Trophoblast cell (in vitro differentiated cells and primary cell): Measurements from ENCODE around the gene OR6J1.
"Not testable (repeated sequence)": the region's sequence is repeated elsewhere in the genome, so short reads cannot be mapped to it uniquely, and the experiment has no call there.

Source experiments
- DNase-seq, 2 donors: peaks; one replicate each; pipeline ENCODE4 v3.0.0-alpha.2; 2016
- H2AFZ ChIP-seq: 2 replicates; pipeline ENCODE4 v1.6.1; 2013; ENCODE audit warnings: low read length, moderate library complexity, mild to moderate bottlenecking; ENCODE audit not compliant: insufficient read depth, poor library complexity
- H2AK5ac ChIP-seq: 2 replicates; pipeline ENCODE4 v1.6.1; 2013; ENCODE audit warnings: mild to moderate bottlenecking, low read length
- H2BK120ac ChIP-seq: 2 replicates; pipeline ENCODE4 v1.6.1; 2013; ENCODE audit warnings: low read length, mild to moderate bottlenecking, moderate library complexity; ENCODE audit not compliant: insufficient read depth, poor library complexity
- H2BK12ac ChIP-seq: 2 replicates; pipeline ENCODE4 v1.6.1; 2013; ENCODE audit warnings: mild to moderate bottlenecking, low read length, moderate library complexity
- H2BK5ac ChIP-seq: 2 replicates; pipeline ENCODE4 v1.6.1; 2013; ENCODE audit warnings: low read length, low read depth, moderate library complexity, mild to moderate bottlenecking; ENCODE audit not compliant: poor library complexity
- H3K14ac ChIP-seq: 2 replicates; pipeline ENCODE4 v1.6.1; 2013; ENCODE audit warnings: mild to moderate bottlenecking, low read length
- H3K18ac ChIP-seq: 2 replicates; pipeline ENCODE4 v1.6.1; 2013; ENCODE audit warnings: mild to moderate bottlenecking, low read length
- H3K23ac ChIP-seq: 2 replicates; pipeline ENCODE4 v1.6.1; 2013; ENCODE audit warnings: low read length
- H3K27ac ChIP-seq: 2 replicates; pipeline ENCODE4 v1.5.1; 2013; ENCODE audit warnings: low read depth, mild to moderate bottlenecking, inconsistent platforms, low read length, moderate library complexity
- H3K27me3 ChIP-seq: 2 replicates; pipeline ENCODE4 v1.6.1; 2013; ENCODE audit warnings: inconsistent platforms, mild to moderate bottlenecking, low read length, moderate library complexity; ENCODE audit not compliant: insufficient read depth
- H3K36me3 ChIP-seq, 2 experiments: 1 replicate in 1 of 2; 2 replicates in 1 of 2; pipeline ENCODE4 v1.6.1; 2013; ENCODE audit warnings: low read length in 2 of 2, mild to moderate bottlenecking in 2 of 2, moderate library complexity in 1 of 2; ENCODE audit not compliant: insufficient read depth in 2 of 2, control insufficient read depth in 1 of 2
- H3K4ac ChIP-seq: 2 replicates; pipeline ENCODE4 v1.6.1; 2013; ENCODE audit warnings: low read depth, mild to moderate bottlenecking, low read length, moderate library complexity
- H3K4me1 ChIP-seq, 2 experiments: 1 replicate in 1 of 2; 2 replicates in 1 of 2; pipeline ENCODE4 v1.6.1; 2013; ENCODE audit warnings: low read length in 2 of 2, mild to moderate bottlenecking in 2 of 2, moderate library complexity in 1 of 2; ENCODE audit not compliant: insufficient read depth in 2 of 2, control insufficient read depth in 1 of 2
- H3K4me2 ChIP-seq: 2 replicates; pipeline ENCODE4 v1.6.1; 2013; ENCODE audit warnings: inconsistent platforms, mild to moderate bottlenecking, low read length, moderate library complexity
- H3K4me3 ChIP-seq: 2 replicates; pipeline ENCODE4 v1.5.1; 2013; ENCODE audit warnings: mild to moderate bottlenecking, low read depth, low read length, inconsistent platforms
- H3K79me1 ChIP-seq: one replicate; pipeline ENCODE4 v1.6.1; 2013; ENCODE audit warnings: low read length
- H3K79me2 ChIP-seq: 2 replicates; pipeline ENCODE4 v1.6.1; 2013; ENCODE audit warnings: low read length, mild to moderate bottlenecking; ENCODE audit not compliant: control insufficient read depth, insufficient read depth, poor library complexity
- H3K9ac ChIP-seq: 2 replicates; pipeline ENCODE4 v1.6.1; 2013; ENCODE audit warnings: mild to moderate bottlenecking, low read length
- H3K9me3 ChIP-seq: 2 replicates; pipeline ENCODE4 v1.6.1; 2013; ENCODE audit warnings: low read depth, mild to moderate bottlenecking, control low read depth, inconsistent platforms, low read length; ENCODE audit not compliant: insufficient read depth
- H4K12ac ChIP-seq: 2 replicates; pipeline ENCODE4 v1.6.1; 2013; ENCODE audit warnings: low read depth, mild to moderate bottlenecking, low read length, moderate library complexity
- H4K8ac ChIP-seq: 2 replicates; pipeline ENCODE4 v1.6.1; 2013; ENCODE audit warnings: low read depth, mild to moderate bottlenecking, low read length, moderate library complexity
- H4K91ac ChIP-seq: one replicate; pipeline ENCODE4 v1.6.1; 2013; ENCODE audit warnings: low read depth, mild to moderate bottlenecking, low read length, moderate library complexity
- WGBS: extraction: QIAGEN DNeasy Blood & Tissue Kit; methylation state at CpG from one replicate; pipeline ENCODE4 v1.1.7; 2013; ENCODE audit warnings: missing lambda C conversion rate; ENCODE audit not compliant: insufficient read length, insufficient coverage; ENCODE audit errors: extremely low coverage; 5-methylcytosine and 5-hydroxymethylcytosine counted together

Gene OR6J1

GRCh38 chr14:22623047-22623446 is 21.1 kb downstream of the OR6J1 start:
- Histone ChIP-seq H3K79me2 (no peaks in the 10 kb centered on the region), H2BK120ac (no peak overlapping the region), H2AFZ (no peak overlapping the region), H3K4me2 (no peak overlapping the region), H3K23ac (no peak overlapping the region), H2BK5ac (no peak overlapping the region), H3K4ac (no peak overlapping the region), H3K9ac (no peak overlapping the region), H4K12ac (no peak overlapping the region), H2AK5ac (no peak overlapping the region), H3K27ac (no peak overlapping the region), H3K27me3 (no peaks in the 10 kb centered on the region), H3K4me3 (no peak overlapping the region), H2BK12ac (no peak overlapping the region), H3K9me3 (no peaks in the 10 kb centered on the region), H3K4me1 (no peaks in the 10 kb centered on the region), H3K14ac (no peak overlapping the region), H4K91ac (no peak overlapping the region), H4K8ac (no peak overlapping the region), H3K36me3 (no peaks in the 10 kb centered on the region), H3K79me1 (no peaks in the 10 kb centered on the region), H3K18ac (no peak overlapping the region)
- no CpG with 5 or more reads among the region's 2 CpGs for WGBS
- DNase-seq = no peak

- WGBS = no CpG with 5 or more reads among the region's 2 CpGs
- Histone ChIP-seq H3K27me3 (no peaks in the 10 kb centered on the region), H3K79me2 (no peaks in the 10 kb centered on the region), H2BK120ac (no peak overlapping the region), H3K4ac (no peak overlapping the region), H2AFZ (no peak overlapping the region), H3K4me1 (no peaks in the 10 kb centered on the region), H4K12ac (no peak overlapping the region), H3K4me3 (no peak overlapping the region), H3K9ac (no peak overlapping the region), H3K79me1 (no peaks in the 10 kb centered on the region), H3K23ac (no peak overlapping the region), H3K14ac (no peak overlapping the region), H3K9me3 (no peaks in the 10 kb centered on the region), H3K36me3 (no peaks in the 10 kb centered on the region), H2BK12ac (no peak overlapping the region), H2AK5ac (no peak overlapping the region), H3K4me2 (no peak overlapping the region), H4K8ac (no peak overlapping the region), H3K27ac (no peak overlapping the region), H2BK5ac (no peak overlapping the region), H3K18ac (no peak overlapping the region), H4K91ac (no peak overlapping the region)
- DNase-seq = no peak
These were observed 21.9 kb downstream of the OR6J1 start for GRCh38 chr14:22622255-22622654.

GRCh38 chr14:22615765-22616164 is 28.4 kb downstream of the OR6J1 start:
- not testable (repeated sequence) for H3K4me2 ChIP-seq, H2BK120ac ChIP-seq, H2AK5ac ChIP-seq, H3K79me2 ChIP-seq, H4K12ac ChIP-seq, H4K8ac ChIP-seq, H3K4ac ChIP-seq, H3K9me3 ChIP-seq, DNase-seq, H3K4me1 ChIP-seq, H3K14ac ChIP-seq, H2BK5ac ChIP-seq, H4K91ac ChIP-seq, H3K27ac ChIP-seq, H2BK12ac ChIP-seq, H3K18ac ChIP-seq, H3K27me3 ChIP-seq, H2AFZ ChIP-seq, H3K4me3 ChIP-seq, H3K9ac ChIP-seq, H3K23ac ChIP-seq
- Histone ChIP-seq H3K36me3 (peaks cover 10 to 11% of the 10 kb centered on the region in 2 experiments), H3K79me1 (peaks cover 15% of the 10 kb centered on the region)
- WGBS = no CpG with 5 or more reads among the region's 2 CpGs

- Histone ChIP-seq H2BK5ac (no peak overlapping the region), H3K4me1 (peaks cover 8 to 9% of the 10 kb centered on the region in 2 experiments), H3K79me2 (no peaks in the 10 kb centered on the region), H4K91ac (no peak overlapping the region), H3K36me3 (peaks cover 19 to 24% of the 10 kb centered on the region in 2 experiments), H3K27ac (peak overlapping the region; percentile 88), H2BK120ac (no peak overlapping the region), H3K9me3 (no peaks in the 10 kb centered on the region), H3K79me1 (peaks cover 15% of the 10 kb centered on the region), H3K4ac (no peak overlapping the region), H3K4me3 (no peak overlapping the region), H3K4me2 (peak overlapping the region; percentile 3), H3K14ac (no peak overlapping the region), H3K9ac (no peak overlapping the region), H3K23ac (no peak overlapping the region), H4K8ac (no peak overlapping the region), H4K12ac (no peak overlapping the region), H2AFZ (no peak overlapping the region), H2BK12ac (no peak overlapping the region), H2AK5ac (no peak overlapping the region), H3K27me3 (no peaks in the 10 kb centered on the region), H3K18ac (no peak overlapping the region)
- DNase-seq = peak; percentile 60 to 83
- no CpG with 5 or more reads among the region's 6 CpGs for WGBS
These were observed 29.8 kb downstream of the OR6J1 start for GRCh38 chr14:22614240-22614799.
